Inflammatory macrophage treated with lipopolysaccharide for 4 hours (primary cell): ENCODE results near the gene CCDC3.

Experiments
- DNase-seq: peaks from one replicate; pipeline ENCODE4 v3.0.0-alpha.2; 2020

The CCDC3 gene

GRCh38 chr10:12960941-12961340, 40.6 kb downstream of the CCDC3 start:
- DNase-seq = no peak

- no peak for DNase-seq
These were observed 41.1 kb downstream of the CCDC3 start for GRCh38 chr10:12960334-12960898.

GRCh38 chr10:12958546-12959110, 42.9 kb downstream of the CCDC3 start:
- no peak for DNase-seq

- DNase-seq = no peak
These were observed 44.4 kb downstream of the CCDC3 start for GRCh38 chr10:12957081-12957480.

- DNase-seq = no peak
These were observed 46.6 kb downstream of the CCDC3 start for GRCh38 chr10:12954866-12955265.

- DNase-seq = no peak
These were observed 50.9 kb downstream of the CCDC3 start for GRCh38 chr10:12950583-12951128.

- DNase-seq = no peak
These were observed 52.3 kb downstream of the CCDC3 start for GRCh38 chr10:12949248-12949647.

- no peak for DNase-seq
These were observed 53.8 kb downstream of the CCDC3 start for GRCh38 chr10:12947741-12948140.

- DNase-seq = no peak
These were observed 55.1 kb downstream of the CCDC3 start for GRCh38 chr10:12946372-12946771.

- DNase-seq = no peak
These were observed 55.7 kb downstream of the CCDC3 start for GRCh38 chr10:12945690-12946359.

GRCh38 chr10:12944931-12945330, 56.6 kb downstream of the CCDC3 start:
- DNase-seq = no peak

- no peak for DNase-seq
These were observed 58.1 kb downstream of the CCDC3 start for GRCh38 chr10:12943425-12943824.

- DNase-seq = no peak
These were observed 59.5 kb downstream of the CCDC3 start for GRCh38 chr10:12941966-12942365.

GRCh38 chr10:12940791-12941190, 60.7 kb downstream of the CCDC3 start:
- DNase-seq = no peak

GRCh38 chr10:12938271-12938670, 63.2 kb downstream of the CCDC3 start:
- no peak for DNase-seq

- no peak for DNase-seq
These were observed 64.0 kb downstream of the CCDC3 start for GRCh38 chr10:12937527-12937926.

- peak; percentile 54 for DNase-seq
These were observed 66.7 kb downstream of the CCDC3 start for GRCh38 chr10:12934777-12935176.

GRCh38 chr10:12929381-12929780, 72.1 kb downstream of the CCDC3 start:
- no peak for DNase-seq

GRCh38 chr10:12928571-12928970, 72.9 kb downstream of the CCDC3 start:
- DNase-seq = no peak

GRCh38 chr10:12927896-12928295, 73.6 kb downstream of the CCDC3 start:
- no peak for DNase-seq

- DNase-seq = no peak
These were observed 75.7 kb downstream of the CCDC3 start for GRCh38 chr10:12925845-12926244.

GRCh38 chr10:12924911-12925310, 76.6 kb downstream of the CCDC3 start:
- DNase-seq = no peak

- no peak for DNase-seq
These were observed 79.2 kb downstream of the CCDC3 start for GRCh38 chr10:12922117-12922900.

GRCh38 chr10:12921163-12921562, 80.3 kb downstream of the CCDC3 start:
- no peak for DNase-seq
